Measurements from ENCODE around the gene GOSR2. TPM values are rescaled to one million over a fixed set of nuclear protein-coding genes. Genes with fewer than 3 reads are reported as not detected.

The GOSR2 gene
- polyA plus RNA-seq, 1 of the 3 experiments (the other 2 are of a cell fraction) = 74.2 TPM

DNA sequence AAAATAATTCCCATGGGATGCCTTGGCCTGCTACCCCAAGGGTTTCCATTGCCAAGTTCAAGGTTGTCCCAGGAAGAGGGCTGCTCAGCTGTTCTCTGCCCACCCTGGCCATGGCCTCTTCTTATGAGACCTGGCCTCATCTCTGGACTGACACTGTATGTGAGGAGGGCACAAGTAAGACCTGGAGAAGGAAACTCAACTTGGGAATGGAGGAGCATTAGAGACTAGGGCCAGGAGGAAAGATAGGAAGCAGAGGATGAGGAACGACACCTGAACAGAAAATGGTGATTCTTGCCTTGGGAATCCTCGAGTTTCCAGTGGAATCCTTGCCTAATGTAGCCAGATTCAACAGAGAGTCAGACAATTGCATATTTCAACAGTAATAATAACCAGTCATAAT is 24.6 kb upstream of the GOSR2 start:
- POLR2A ChIA-PET = no interaction called here
- Histone ChIP-seq H3K4me3 (ENCODE audit: low read depth in 2 of 2, low read length in 1 of 2) (no peak overlapping the region), H4K20me1 (ENCODE audit: insufficient read depth) (no peaks in the 10 kb centered on the region), H3K79me2 (ENCODE audit: insufficient read depth) (no peaks in the 10 kb centered on the region), H3K9me3 (no peaks in the 10 kb centered on the region), H3K4me1 (ENCODE audit: control insufficient read depth in 1 of 2, insufficient read depth in 2 of 2, low read depth in 1 of 2, low read length in 1 of 2) (no peaks in the 10 kb centered on the region; a peak in 1 of 4 replicates), H3K27me3 (ENCODE audit: insufficient read depth) (peaks cover 28% of the 10 kb centered on the region), H2AFZ (ENCODE audit: low read depth) (no peak overlapping the region), H3F3A (replicated peaks; ENCODE audit: insufficient read depth) (no peaks in the 10 kb centered on the region), H3K9me2 (no peaks in the 10 kb centered on the region), H3K27ac (ENCODE audit: low read depth in 2 of 2, low read length in 1 of 2) (no peak overlapping the region), H3K36me3 (replicated peaks in 1 of 2; ENCODE audit: control insufficient read depth in 1 of 2, insufficient read depth in 2 of 2, low read length in 1 of 2) (no peaks in the 10 kb centered on the region), H3K9ac (no peak overlapping the region), H3K4me2 (no peak overlapping the region)
- 16% methylated on average over 2 of the region's 2 CpGs for WGBS (ENCODE audit: low lambda C conversion rate)
- DNase-seq = no peak
- TF ChIP-seq, protein P1, sequence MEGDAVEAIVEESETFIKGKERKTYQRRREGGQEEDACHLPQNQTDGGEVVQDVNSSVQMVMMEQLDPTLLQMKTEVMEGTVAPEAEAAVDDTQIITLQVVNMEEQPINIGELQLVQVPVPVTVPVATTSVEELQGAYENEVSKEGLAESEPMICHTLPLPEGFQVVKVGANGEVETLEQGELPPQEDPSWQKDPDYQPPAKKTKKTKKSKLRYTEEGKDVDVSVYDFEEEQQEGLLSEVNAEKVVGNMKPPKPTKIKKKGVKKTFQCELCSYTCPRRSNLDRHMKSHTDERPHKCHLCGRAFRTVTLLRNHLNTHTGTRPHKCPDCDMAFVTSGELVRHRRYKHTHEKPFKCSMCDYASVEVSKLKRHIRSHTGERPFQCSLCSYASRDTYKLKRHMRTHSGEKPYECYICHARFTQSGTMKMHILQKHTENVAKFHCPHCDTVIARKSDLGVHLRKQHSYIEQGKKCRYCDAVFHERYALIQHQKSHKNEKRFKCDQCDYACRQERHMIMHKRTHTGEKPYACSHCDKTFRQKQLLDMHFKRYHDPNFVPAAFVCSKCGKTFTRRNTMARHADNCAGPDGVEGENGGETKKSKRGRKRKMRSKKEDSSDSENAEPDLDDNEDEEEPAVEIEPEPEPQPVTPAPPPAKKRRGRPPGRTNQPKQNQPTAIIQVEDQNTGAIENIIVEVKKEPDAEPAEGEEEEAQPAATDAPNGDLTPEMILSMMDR (IDR thresholded peaks at IDR 0.05) = no peak
- TF ChIP-seq TEAD4 (IDR thresholded peaks at IDR 0.05; ENCODE audit: borderline replicate concordance, insufficient read depth) (no peak), EZH2phosphoT487 (IDR thresholded peaks at IDR 0.05; ENCODE audit: borderline replicate concordance, low read depth) (no peak), FOXJ3 (CRISPR knock-in tag; IDR thresholded peaks at IDR 0.05) (no peak), MXI1 (IDR thresholded peaks at IDR 0.05; ENCODE audit: low read depth, low read length) (no peak), RCOR1 (IDR thresholded peaks at IDR 0.05; ENCODE audit: low read length) (no peak)
- TF ChIP-seq, protein P2, sequence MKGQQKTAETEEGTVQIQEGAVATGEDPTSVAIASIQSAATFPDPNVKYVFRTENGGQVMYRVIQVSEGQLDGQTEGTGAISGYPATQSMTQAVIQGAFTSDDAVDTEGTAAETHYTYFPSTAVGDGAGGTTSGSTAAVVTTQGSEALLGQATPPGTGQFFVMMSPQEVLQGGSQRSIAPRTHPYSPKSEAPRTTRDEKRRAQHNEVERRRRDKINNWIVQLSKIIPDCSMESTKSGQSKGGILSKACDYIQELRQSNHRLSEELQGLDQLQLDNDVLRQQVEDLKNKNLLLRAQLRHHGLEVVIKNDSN (IDR thresholded peaks at IDR 0.05; ENCODE audit: borderline replicate concordance, low read depth) = no peak
- TF ChIP-seq, protein P3, sequence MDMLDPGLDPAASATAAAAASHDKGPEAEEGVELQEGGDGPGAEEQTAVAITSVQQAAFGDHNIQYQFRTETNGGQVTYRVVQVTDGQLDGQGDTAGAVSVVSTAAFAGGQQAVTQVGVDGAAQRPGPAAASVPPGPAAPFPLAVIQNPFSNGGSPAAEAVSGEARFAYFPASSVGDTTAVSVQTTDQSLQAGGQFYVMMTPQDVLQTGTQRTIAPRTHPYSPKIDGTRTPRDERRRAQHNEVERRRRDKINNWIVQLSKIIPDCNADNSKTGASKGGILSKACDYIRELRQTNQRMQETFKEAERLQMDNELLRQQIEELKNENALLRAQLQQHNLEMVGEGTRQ (IDR thresholded peaks at IDR 0.05; ENCODE audit: borderline replicate concordance, low read depth, low read length) = no peak
- CTCF ChIA-PET = no interaction called here

DNA sequence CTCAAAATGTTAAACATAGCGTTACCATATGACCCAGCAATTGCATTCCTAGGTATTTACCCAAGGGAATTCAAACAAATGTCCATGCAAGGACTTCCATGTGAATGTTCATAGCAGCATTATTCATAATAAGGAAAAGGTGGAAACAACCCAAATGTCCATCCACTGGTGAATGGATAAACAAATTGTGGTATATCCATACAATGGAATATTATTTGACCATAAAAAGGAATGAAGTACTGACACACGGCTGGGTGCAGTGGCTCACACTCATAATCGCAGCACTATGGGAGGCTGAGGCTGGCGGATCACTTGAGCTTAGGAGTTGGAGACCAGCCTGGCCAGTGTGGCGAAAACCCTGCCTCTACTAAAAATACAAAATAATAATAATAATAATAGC is 24.1 kb upstream of the GOSR2 start:
- ChIA-PET CTCF (no interaction called here), POLR2A (no interaction called here)
- no peak overlapping the region for H3K9ac ChIP-seq
- H3K27ac ChIP-seq (ENCODE audit: low read depth in 2 of 2, low read length in 1 of 2) = no peak overlapping the region
- no peak for DNase-seq
- no peaks in the 10 kb centered on the region for H3K36me3 ChIP-seq (replicated peaks in 1 of 2; ENCODE audit: control insufficient read depth in 1 of 2, insufficient read depth in 2 of 2, low read length in 1 of 2)
- no peaks in the 10 kb centered on the region for H4K20me1 ChIP-seq (ENCODE audit: insufficient read depth)
- H3K9me3 ChIP-seq = no peaks in the 10 kb centered on the region
- H3K4me2 ChIP-seq = no peak overlapping the region
- H3K27me3 ChIP-seq (ENCODE audit: insufficient read depth) = peaks cover 23% of the 10 kb centered on the region
- H2AFZ ChIP-seq (ENCODE audit: low read depth) = no peak overlapping the region
- WGBS (ENCODE audit: low lambda C conversion rate) = 49% methylated on average over 5 of the region's 5 CpGs
- no peak overlapping the region for H3K4me3 ChIP-seq (ENCODE audit: low read depth in 2 of 2, low read length in 1 of 2)
- H3F3A ChIP-seq (replicated peaks; ENCODE audit: insufficient read depth) = no peaks in the 10 kb centered on the region
- TF ChIP-seq EZH2phosphoT487 (IDR thresholded peaks at IDR 0.05; ENCODE audit: borderline replicate concordance, low read depth) (no peak), CHD2 (IDR thresholded peaks at IDR 0.05; ENCODE audit: low read length, partially characterized antibody) (no peak)
- no peaks in the 10 kb centered on the region for H3K9me2 ChIP-seq
- H3K79me2 ChIP-seq (ENCODE audit: insufficient read depth) = no peaks in the 10 kb centered on the region
- no peaks in the 10 kb centered on the region; a peak in 1 of 4 replicates for H3K4me1 ChIP-seq (ENCODE audit: control insufficient read depth in 1 of 2, insufficient read depth in 2 of 2, low read depth in 1 of 2, low read length in 1 of 2)
